ENCODE results near the gene TH.

TH gene

DNA sequence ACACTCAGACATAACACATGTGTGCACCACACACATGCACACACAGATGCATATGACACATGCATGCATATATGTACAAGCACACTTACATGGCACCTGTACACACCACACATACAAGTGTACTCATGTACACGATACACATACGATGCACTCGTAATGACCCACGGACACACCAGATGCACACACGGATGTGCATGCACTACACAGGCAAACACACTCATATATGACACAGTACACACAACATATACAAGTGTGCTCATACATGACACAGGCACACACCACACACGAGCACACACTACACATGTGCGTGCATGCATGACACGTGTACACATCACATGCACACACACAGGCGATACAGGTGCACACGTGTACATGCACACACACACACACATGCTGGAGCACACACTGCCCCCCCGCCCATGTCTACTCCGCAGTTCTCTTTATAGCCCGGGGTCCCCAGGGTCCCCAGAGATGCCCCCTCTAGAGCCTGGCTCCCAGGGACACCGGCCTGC is 4.8 kb upstream of the TH start:
- DNase-seq, result no peak

DNA sequence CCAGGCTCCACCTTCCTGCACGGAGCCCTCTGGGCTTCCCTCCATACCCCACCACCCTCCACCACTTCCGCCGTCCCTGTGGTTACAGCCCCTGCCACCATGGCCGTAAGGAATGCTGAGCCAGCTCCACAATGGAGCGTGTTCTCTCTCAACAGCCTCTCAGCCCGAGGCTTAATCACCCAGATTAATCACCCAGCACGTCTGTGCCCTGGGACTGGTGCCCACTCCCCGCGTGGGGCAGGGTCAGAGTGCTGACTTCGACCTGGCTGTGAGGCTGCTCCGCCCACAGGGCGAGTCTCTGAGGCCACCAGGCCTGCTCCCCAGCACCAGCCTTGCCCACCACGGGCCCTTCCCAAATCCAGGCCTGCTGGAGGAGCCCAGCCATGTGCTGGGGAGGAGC is 4.0 kb upstream of the TH start:
- no peak for DNase-seq

GRCh38 chr11:2174361-2174760 is 2.7 kb upstream of the TH start:
- DNase-seq, result no peak

DNA sequence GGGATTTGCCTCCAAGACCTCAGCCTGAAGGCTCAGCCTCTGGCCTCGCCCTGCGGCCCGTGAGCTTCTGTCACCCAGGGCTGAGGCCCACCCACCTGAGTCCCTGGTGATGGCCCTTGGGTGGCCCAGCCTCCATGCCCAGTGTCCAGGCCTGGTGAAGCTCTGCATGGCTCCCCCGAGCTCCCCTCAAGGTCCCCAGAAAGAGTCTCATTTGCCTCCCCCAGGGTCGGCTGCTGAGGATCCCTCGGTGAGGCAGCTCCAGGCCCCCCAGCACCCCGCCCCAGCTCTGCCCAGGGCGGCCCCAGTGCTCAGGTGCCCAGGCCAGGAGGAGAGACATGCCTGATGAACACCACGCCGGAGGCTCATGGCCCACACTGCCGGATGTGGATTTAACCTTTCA is 2.1 kb upstream of the TH start:
- DNase-seq, result no peak

DNA sequence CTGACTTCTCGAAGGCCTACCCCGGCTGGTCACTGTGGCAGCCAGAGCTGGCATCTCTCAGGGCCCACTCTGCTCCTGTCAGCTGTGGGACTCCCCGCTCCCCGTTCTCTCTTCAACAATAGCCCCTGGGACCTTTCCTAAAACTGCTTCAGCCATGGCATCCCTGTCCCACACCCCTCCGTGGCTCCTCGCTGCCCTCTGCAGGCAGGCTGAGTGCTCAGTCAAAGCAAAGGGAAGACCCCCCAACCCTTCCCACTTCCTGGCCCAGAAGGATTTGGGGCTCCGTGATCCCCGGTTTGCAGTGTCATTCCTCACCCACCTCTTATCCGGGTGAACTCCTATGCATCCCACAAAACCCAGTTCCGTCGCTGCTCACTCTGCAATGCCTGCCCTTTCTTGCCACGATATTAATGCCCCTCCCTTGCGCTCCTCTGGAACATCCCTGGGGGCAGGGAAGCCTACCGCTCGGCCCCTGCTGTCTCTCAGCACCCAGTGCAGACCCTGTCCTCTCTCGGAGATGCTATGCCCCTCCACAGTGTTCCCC is 1.6 kb upstream of the TH start:
- DNase-seq, result no peak

DNA sequence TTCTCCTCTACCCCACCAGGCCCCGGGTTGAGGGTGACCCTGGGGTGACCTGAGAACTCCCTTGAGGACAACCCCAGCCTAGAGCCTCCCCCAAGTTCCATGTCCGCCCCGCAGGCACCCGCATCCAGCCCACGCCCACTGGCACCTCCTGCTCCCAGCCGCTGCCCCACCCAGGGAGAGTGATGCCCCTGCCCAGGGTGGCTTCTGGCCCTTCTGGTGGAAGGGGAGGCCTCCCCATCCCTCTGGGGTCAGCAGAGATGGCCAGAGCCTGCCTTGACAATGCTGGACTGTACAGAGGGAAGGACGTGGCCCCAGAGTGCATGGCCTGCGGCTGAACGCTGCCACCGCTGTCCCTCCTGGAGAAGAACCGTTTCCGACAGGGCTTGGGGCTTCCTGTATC is 1.1 kb upstream of the TH start:
- no peak for DNase-seq

GRCh38 chr11:2169626-2170570 is 1.7 kb downstream of the TH start:
- DNase-seq, result no peak

DNA sequence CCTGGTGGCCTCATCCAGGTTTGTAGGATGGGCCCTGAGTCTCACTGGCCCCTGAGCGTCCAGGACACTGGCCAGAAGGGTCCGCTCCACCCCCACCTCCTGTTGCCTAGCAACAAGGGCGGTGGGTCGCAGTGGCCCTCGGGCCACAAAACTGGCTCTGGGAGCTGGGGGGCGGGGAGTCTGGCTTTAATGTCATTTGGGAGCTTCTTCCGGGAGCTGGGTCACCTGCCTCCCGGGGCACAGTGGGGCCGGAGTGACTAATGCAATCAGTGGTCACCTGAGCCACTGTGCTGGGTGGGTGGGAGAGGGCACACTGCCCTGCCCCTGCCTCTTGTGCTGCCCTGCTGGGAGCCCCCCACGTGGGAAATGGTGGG is 2.6 kb downstream of the TH start:
- no peak for DNase-seq

- no peak for DNase-seq
These were observed 3.2 kb downstream of the TH start for GRCh38 chr11:2168286-2169004.

- DNase-seq, result no peak
These were observed 4.2 kb downstream of the TH start for GRCh38 chr11:2167141-2168045.

- no peak for DNase-seq
These were observed 5.3 kb downstream of the TH start for GRCh38 chr11:2166091-2166851.

- no peak for DNase-seq
These were observed 6.0 kb downstream of the TH start for GRCh38 chr11:2165571-2165970.

- no peak for DNase-seq
These were observed 6.6 kb downstream of the TH start for GRCh38 chr11:2164861-2165555.

DNA sequence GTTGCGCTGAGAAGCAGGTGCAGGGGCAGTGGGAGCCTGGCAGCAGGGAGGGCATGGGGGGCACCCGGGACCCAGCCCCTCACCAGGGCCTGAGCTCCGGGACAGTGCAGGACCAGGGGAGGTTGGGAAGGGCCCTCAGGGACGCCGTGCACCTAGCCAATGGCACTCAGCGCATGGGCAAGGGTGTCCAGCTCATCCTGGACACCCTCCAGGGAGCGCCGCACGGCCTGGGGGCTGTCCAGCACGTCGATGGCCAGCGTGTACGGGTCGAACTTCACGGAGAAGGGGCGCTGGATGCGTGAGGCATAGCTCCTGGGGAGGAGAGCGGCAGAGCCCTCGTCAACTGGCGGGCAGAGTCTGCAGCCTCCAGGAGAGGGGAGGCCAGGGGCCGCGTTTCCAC is 7.5 kb downstream of the TH start:
- no peak for DNase-seq

DNA sequence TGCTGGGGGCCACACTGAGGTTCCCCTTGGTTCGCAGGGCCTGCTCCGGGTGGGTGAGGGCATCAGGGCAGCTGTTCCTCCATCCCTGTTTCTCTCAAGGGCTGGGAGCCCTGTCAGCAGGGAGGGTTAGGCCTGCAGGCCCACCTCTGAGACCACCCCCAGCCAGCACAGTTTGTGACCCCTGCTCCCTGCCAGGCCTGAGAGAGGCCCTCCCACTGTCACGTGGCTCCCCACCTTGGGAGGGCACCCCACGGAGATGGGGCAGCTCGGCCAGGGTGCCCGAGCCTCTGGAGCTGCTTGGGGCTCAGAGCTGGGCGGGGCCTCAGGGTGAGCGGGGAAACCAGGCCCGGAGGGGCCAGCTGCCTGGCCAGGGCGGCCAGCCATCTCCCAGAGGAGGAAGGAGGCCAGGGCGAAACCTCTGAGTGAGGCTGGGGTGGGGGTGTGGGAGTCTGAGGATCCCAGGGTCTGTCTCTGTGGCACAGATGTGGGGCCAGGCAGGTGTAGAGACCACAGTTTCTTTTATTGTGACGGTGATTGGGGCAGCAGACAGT is 8.1 kb downstream of the TH start:
- DNase-seq, result no peak

DNA sequence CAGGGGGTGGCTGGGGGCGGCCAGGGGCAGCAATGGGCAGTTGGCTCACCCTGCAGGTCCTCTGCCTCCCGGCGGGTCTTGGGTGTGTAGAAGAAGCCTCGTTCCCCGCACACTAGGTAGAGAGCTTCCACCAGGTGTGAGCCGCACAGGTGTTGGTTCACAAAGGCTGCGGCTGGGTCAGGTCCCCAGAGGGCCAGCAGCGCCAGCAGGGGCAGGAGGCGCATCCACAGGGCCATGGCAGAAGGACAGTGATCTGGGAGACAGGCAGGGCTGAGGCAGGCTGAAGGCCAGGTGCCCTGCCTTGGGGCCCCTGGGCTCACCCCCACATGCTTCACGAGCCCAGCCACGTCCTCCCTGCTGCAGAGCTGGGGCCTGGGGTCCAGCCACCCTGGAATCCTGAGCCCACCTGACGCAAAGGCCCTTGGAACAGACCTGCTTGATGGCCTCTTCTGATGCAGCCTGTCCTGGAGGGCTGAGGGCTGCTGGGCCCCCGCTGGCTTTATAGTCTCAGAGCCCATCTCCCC is 10.8 kb downstream of the TH start, which contains the start of gene INS:
INS (minus strand) TSS at position 474 of the 524 bp plus-strand sequence; CDS start at position 236, 238 bp downstream.
- DNase-seq, result no peak

DNA sequence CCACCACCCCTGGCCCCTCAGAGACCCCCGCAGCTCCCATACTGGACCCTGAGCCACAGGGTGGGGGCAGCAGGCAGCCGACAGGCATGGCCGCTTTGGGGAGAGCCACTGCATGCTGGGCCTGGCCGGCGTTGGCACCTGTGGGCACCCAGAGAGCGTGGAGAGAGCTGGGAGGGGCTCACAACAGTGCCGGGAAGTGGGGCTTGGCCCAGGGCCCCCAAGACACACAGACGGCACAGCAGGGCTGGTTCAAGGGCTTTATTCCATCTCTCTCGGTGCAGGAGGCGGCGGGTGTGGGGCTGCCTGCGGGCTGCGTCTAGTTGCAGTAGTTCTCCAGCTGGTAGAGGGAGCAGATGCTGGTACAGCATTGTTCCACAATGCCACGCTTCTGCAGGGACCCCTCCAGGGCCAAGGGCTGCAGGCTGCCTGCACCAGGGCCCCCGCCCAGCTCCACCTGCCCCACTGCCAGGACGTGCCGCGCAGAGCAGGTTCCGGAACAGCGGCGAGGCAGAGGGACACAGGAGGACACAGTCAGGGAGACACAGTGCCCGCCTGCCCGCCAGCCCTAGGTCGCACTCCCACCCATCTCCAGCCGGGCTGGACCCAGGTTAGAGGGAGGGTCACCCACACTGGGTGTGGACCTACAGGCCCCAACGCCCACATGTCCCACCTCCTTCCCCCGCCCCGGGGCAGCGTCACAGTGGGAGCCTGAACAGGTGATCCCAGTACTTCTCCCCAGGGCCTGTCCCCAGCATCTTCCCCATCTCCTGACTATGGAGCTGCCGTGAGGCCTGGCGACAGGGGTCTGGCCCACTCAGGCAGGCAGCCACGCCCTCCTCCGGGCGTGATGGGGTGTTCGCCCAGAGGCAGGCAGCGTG is 11.8 kb downstream of the TH start:
- DNase-seq, result no peak

GRCh38 chr11:2158966-2159365 is 12.6 kb downstream of the TH start:
- no peak for DNase-seq

DNA sequence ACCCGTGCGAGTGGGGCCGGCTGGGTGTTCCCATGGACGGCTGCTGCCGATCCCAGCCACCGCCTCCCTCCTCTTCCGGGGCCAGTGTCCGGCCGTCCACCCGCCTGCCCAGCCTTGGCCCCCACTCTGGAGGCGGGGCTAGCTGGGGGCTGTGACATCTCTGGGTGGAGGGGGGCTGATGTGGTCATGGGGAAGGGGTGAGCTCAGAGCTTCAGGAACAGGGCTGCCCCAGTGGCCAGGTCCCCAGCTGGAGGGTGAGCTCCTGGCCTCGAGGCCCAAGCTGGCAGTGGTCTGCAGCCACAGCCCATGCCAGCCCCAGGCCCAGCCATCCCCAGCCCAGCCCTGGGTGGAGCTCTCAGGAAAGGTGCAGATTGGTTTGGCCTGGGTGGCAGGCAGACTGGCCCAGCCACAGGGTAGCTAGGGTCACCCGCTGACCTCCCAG is 13.3 kb downstream of the TH start:
- no peak for DNase-seq
